Neural cell (in vitro differentiated cells): ENCODE data around the gene EPB41L5. TPM values are rescaled to one million over a fixed set of nuclear protein-coding genes. Genes with fewer than 3 reads are reported as not detected.

Experiments
- H2AFZ ChIP-seq: fragments of 200-600, 300-800 bp; sonication (generic), shearing (Covaris generic); 2 replicates; pipeline ENCODE4 v1.6.0; 2014; ENCODE audit warnings: low read depth, mild to moderate bottlenecking, antibody characterized with exemption, low read length, moderate library complexity
- H3F3A ChIP-seq: fragments of 200-600 bp; shearing (Covaris generic); 2 replicates; pipeline ENCODE4 v1.6.1; 2016; ENCODE audit warnings: mild to moderate bottlenecking, moderate library complexity, mixed read lengths, antibody characterized with exemption, low read length; ENCODE audit not compliant: insufficient read depth, poor library complexity, severe bottlenecking
- H3K27ac ChIP-seq: fragments of 200-600, 300-800 bp; sonication (generic), shearing (Covaris generic); 2 replicates; pipeline ENCODE4 v1.5.1; 2014; ENCODE audit warnings: mild to moderate bottlenecking, low read length, moderate library complexity
- H3K27me3 ChIP-seq: fragments of 300-800, 200-600 bp; sonication (generic), shearing (Covaris generic); 2 replicates; pipeline ENCODE4 v1.6.0; 2014; ENCODE audit warnings: mild to moderate bottlenecking, low read depth, low read length, moderate library complexity; ENCODE audit not compliant: insufficient read depth
- H3K36me3 ChIP-seq: fragments of 300-800, 200-600 bp; sonication (generic), shearing (Covaris generic); 2 replicates; pipeline ENCODE4 v1.5.1; 2014; ENCODE audit warnings: mild to moderate bottlenecking, antibody characterized with exemption, low read length, moderate library complexity; ENCODE audit not compliant: insufficient read depth
- H3K4me2 ChIP-seq: fragments of 300-800, 200-600 bp; sonication (generic), shearing (Covaris generic); 2 replicates; pipeline ENCODE4 v1.6.0; 2014; ENCODE audit warnings: mild to moderate bottlenecking, low read length
- H3K4me3 ChIP-seq: fragments of 300-800, 200-600 bp; sonication (generic), shearing (Covaris generic); 2 replicates; pipeline ENCODE4 v1.5.1; 2014; ENCODE audit warnings: mild to moderate bottlenecking, low read length, moderate library complexity
- H3K79me2 ChIP-seq: fragments of 200-600 bp; shearing (Covaris generic); replicated peaks from 2 replicates; pipeline ENCODE4 v1.6.0; 2014; ENCODE audit warnings: mild to moderate bottlenecking, low read length, moderate library complexity; ENCODE audit not compliant: insufficient read depth
- H3K9ac ChIP-seq: fragments of 300-800, 200-600 bp; sonication (generic), shearing (Covaris generic); 2 replicates; pipeline ENCODE4 v1.6.1; 2016; ENCODE audit warnings: mild to moderate bottlenecking, low read length, mixed read lengths
- H3K9me2 ChIP-seq: fragments of 200-600 bp; shearing (Covaris generic); 2 replicates; pipeline ENCODE4 v1.6.1; 2016; ENCODE audit warnings: mild to moderate bottlenecking, low read length, mixed read lengths; ENCODE audit not compliant: insufficient read depth
- H3K9me3 ChIP-seq: fragments of 200-600, 300-800 bp; sonication (generic), shearing (Covaris generic); 2 replicates; pipeline ENCODE4 v1.6.1; 2016; ENCODE audit warnings: mild to moderate bottlenecking, mixed run types, low read length, moderate library complexity, mixed read lengths
- H4K20me1 ChIP-seq: fragments of 200-600 bp; shearing (Covaris generic); 2 replicates; pipeline ENCODE4 v1.6.1; 2016; ENCODE audit warnings: mild to moderate bottlenecking, mixed run types; ENCODE audit not compliant: insufficient read depth
- CTCF ChIP-seq: fragments of 450-650 bp; IDR thresholded peaks from 2 replicates; pipeline ENCODE4 v1.5.1; 2014; ENCODE audit warnings: antibody characterized with exemption, mild to moderate bottlenecking, moderate library complexity; ENCODE audit not compliant: poor library complexity, severe bottlenecking
- EP300 ChIP-seq: fragments of 450-650 bp; conservative IDR thresholded peaks from 2 replicates; pipeline ENCODE4 v1.6.1; 2014; ENCODE audit warnings: antibody characterized with exemption, mild to moderate bottlenecking, moderate library complexity; ENCODE audit not compliant: poor library complexity, severe bottlenecking
- EZH2 ChIP-seq: fragments of 200-600, 300-800 bp; shearing (Covaris generic), sonication (generic); IDR thresholded peaks from 2 replicates; pipeline ENCODE4 v1.6.1; 2014; ENCODE audit warnings: antibody characterized with exemption, low read length, borderline replicate concordance, mild to moderate bottlenecking; ENCODE audit not compliant: insufficient read depth, poor library complexity, severe bottlenecking
- MXI1 ChIP-seq: fragments of 450-650 bp; conservative IDR thresholded peaks from 2 replicates; pipeline ENCODE4 v1.6.1; 2014; ENCODE audit warnings: antibody characterized with exemption, mild to moderate bottlenecking; ENCODE audit not compliant: poor library complexity, severe bottlenecking
- POLR2AphosphoS5 ChIP-seq: IDR thresholded peaks from 2 replicates; pipeline ENCODE4 v1.6.1; 2012
- RAD21 ChIP-seq: fragments of 450-650 bp; conservative IDR thresholded peaks from 2 replicates; pipeline ENCODE4 v1.6.1; 2014; ENCODE audit warnings: antibody characterized with exemption, mild to moderate bottlenecking, moderate library complexity
- SMC3 ChIP-seq: fragments of 450-650 bp; conservative IDR thresholded peaks from 2 replicates; pipeline ENCODE4 v1.6.1; 2014; ENCODE audit warnings: antibody characterized with exemption, mild to moderate bottlenecking, moderate library complexity; ENCODE audit not compliant: poor library complexity
- TAF1 ChIP-seq: IDR thresholded peaks from 2 replicates; pipeline ENCODE4 v1.6.1; 2012; ENCODE audit warnings: low read depth
- polyA plus RNA-seq: library from polyadenylated mRNA; depleted of rRNA; stranded (reverse); fragments of >200 nt; gene quantifications from 2 replicates; pipeline ENCODE4 v1.2.3, GENCODE V29; 2014
- TF ChIP-seq, protein P1 (sequence below): IDR thresholded peaks from 2 replicates; pipeline ENCODE4 v1.6.1; 2012; ENCODE audit warnings: borderline replicate concordance

Gene EPB41L5
- polyA plus RNA-seq, 1 donor from 2014 or later: 32.9 TPM

GRCh38 chr2:120014226-120014980 is 1.5 kb downstream of the EPB41L5 start:
- H3K79me2 ChIP-seq: peaks cover 43% of the 10 kb centered on the region
- H3K36me3 ChIP-seq: no peaks in the 10 kb centered on the region
- H3K27me3 ChIP-seq: no peaks in the 10 kb centered on the region
- peak overlapping the region; percentile 80 for H3K4me2 ChIP-seq
- H4K20me1 ChIP-seq: no peaks in the 10 kb centered on the region
- no peaks in the 10 kb centered on the region for H3K9me2 ChIP-seq
- no peak overlapping the region for H2AFZ ChIP-seq
- peak overlapping the region; percentile 99 for H3K4me3 ChIP-seq
- no peaks in the 10 kb centered on the region for H3K9me3 ChIP-seq
- no peak overlapping the region for H3K9ac ChIP-seq
- TF ChIP-seq POLR2AphosphoS5 (no peak), MXI1 (no peak), TAF1 (no peak), RAD21 (no peak), EP300 (no peak), EZH2 (no peak), CTCF (no peak), SMC3 (no peak)
- TF ChIP-seq, protein P1, sequence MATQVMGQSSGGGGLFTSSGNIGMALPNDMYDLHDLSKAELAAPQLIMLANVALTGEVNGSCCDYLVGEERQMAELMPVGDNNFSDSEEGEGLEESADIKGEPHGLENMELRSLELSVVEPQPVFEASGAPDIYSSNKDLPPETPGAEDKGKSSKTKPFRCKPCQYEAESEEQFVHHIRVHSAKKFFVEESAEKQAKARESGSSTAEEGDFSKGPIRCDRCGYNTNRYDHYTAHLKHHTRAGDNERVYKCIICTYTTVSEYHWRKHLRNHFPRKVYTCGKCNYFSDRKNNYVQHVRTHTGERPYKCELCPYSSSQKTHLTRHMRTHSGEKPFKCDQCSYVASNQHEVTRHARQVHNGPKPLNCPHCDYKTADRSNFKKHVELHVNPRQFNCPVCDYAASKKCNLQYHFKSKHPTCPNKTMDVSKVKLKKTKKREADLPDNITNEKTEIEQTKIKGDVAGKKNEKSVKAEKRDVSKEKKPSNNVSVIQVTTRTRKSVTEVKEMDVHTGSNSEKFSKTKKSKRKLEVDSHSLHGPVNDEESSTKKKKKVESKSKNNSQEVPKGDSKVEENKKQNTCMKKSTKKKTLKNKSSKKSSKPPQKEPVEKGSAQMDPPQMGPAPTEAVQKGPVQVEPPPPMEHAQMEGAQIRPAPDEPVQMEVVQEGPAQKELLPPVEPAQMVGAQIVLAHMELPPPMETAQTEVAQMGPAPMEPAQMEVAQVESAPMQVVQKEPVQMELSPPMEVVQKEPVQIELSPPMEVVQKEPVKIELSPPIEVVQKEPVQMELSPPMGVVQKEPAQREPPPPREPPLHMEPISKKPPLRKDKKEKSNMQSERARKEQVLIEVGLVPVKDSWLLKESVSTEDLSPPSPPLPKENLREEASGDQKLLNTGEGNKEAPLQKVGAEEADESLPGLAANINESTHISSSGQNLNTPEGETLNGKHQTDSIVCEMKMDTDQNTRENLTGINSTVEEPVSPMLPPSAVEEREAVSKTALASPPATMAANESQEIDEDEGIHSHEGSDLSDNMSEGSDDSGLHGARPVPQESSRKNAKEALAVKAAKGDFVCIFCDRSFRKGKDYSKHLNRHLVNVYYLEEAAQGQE: no peak
- no peak overlapping the region for H3K27ac ChIP-seq
- no peaks in the 10 kb centered on the region for H3F3A ChIP-seq

DNA sequence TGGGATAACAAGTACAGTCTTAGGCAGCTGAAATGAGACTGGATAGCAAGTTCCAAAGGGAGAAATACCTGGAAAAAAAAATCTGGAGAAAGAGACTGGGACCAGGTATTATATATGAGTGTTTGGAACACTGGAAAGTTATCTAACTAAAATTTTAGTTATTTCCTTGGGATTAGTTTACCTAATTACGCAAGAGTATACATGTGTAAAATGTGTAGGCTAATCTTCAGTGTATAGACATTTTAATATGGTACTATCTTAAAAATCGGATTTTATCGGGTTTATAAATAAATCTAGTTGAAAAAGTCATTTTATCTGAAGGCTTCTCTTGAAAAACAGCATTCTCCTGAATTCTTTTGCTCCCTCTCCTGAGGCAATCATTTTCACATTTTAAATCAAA is 3.9 kb downstream of the EPB41L5 start:
- no peak overlapping the region for H3K4me3 ChIP-seq
- TF ChIP-seq, protein P1: no peak
- no peak for TF ChIP-seq TAF1
- TF ChIP-seq CTCF: no peak
- no peak for TF ChIP-seq EZH2
- TF ChIP-seq POLR2AphosphoS5: no peak
- no peak for TF ChIP-seq SMC3
- no peak for TF ChIP-seq EP300
- TF ChIP-seq MXI1: no peak
- no peaks in the 10 kb centered on the region for H3K27me3 ChIP-seq
- no peaks in the 10 kb centered on the region for H3K36me3 ChIP-seq
- H3K4me2 ChIP-seq: no peak overlapping the region
- no peaks in the 10 kb centered on the region for H3F3A ChIP-seq
- no peak overlapping the region for H3K27ac ChIP-seq
- no peaks in the 10 kb centered on the region for H4K20me1 ChIP-seq
- peaks cover 46% of the 10 kb centered on the region for H3K79me2 ChIP-seq
- H2AFZ ChIP-seq: no peak overlapping the region
- no peaks in the 10 kb centered on the region for H3K9me3 ChIP-seq
- H3K9ac ChIP-seq: no peak overlapping the region
- no peaks in the 10 kb centered on the region for H3K9me2 ChIP-seq
